ENCODE data around the gene ZNF274. TPM values are rescaled to one million over a fixed set of nuclear protein-coding genes. Genes with fewer than 3 reads are reported as not detected.
"Not testable (repeated sequence)": the region's sequence is repeated elsewhere in the genome, so short reads cannot be mapped to it uniquely, and the experiment has no call there.

Gene ZNF274
- 10 to 100 TPM; 15.6 to 31.6 TPM for total RNA-seq

- peak; percentile 95 for ATAC-seq
- no peaks in the 10 kb centered on the region for H3K27me3 ChIP-seq
- peaks cover 0 to 69% (median 2%) of the 10 kb centered on the region in 3 donors for H3K9me3 ChIP-seq
- peak within 1 kb of the TSS; percentile 49 to 93 for H3K4me3 ChIP-seq
- 1 to 2% methylated on average over 11 to 77 of the region's 80 CpGs for WGBS, 2 donors
- DNase-seq = peak; percentile 93 to 94 (median 93)
- intact Hi-C loops (cut with DNase I) = no loop called here
- H3K27ac ChIP-seq = peak within 1 kb of the TSS; percentile 80 to 99 (median 95)
- peaks cover 9 to 18% of the 10 kb centered on the region in 2 donors for H3K36me3 ChIP-seq (replicated peaks in 1 of 2; ENCODE audit: insufficient read depth in 1 of 2, low read depth in 2 of 2)
- peaks cover 19% of the 10 kb centered on the region for H3K4me1 ChIP-seq
- TF ChIP-seq POLR2A (IDR thresholded peaks at IDR 0.05) (peak; percentile 82 to 85 (median 84)), CTCF (IDR thresholded peaks at IDR 0.05) (no peak)
Measured at GRCh38 chr19:58182989-58183816, at the start of gene ZNF274. ZNF274 (plus strand) TSS chr19:58183061; CDS start chr19:58183966, 905 bp downstream.

- no peak overlapping the region for H3K27ac ChIP-seq
- no peaks in the 10 kb centered on the region for H3K4me1 ChIP-seq
- H3K36me3 ChIP-seq (replicated peaks in 1 of 2; ENCODE audit: insufficient read depth in 1 of 2, low read depth in 2 of 2) = peaks cover 11 to 30% of the 10 kb centered on the region in 2 donors
- peaks cover 0 to 82% (median 0%) of the 10 kb centered on the region in 3 donors for H3K9me3 ChIP-seq
- intact Hi-C loops (cut with DNase I) = no loop called here
- H3K27me3 ChIP-seq = no peaks in the 10 kb centered on the region
- no peak for ATAC-seq
- TF ChIP-seq CTCF (IDR thresholded peaks at IDR 0.05) (no peak), POLR2A (IDR thresholded peaks at IDR 0.05) (no peak)
- H3K4me3 ChIP-seq = no peak overlapping the region
- no peak for DNase-seq
- WGBS, 2 donors = 100% methylated on average over 1 of the region's 1 CpG
Measured at GRCh38 chr19:58134244-58134643, 48.6 kb upstream of the ZNF274 start.

- WGBS, 2 donors = 91 to 97% methylated on average over 3 of the region's 3 CpGs
- TF ChIP-seq POLR2A (IDR thresholded peaks at IDR 0.05) (no peak), CTCF (IDR thresholded peaks at IDR 0.05) (no peak)
- no peaks in the 10 kb centered on the region for H3K27me3 ChIP-seq
- intact Hi-C loops (cut with DNase I) = no loop called here
- ATAC-seq = no peak
- H3K27ac ChIP-seq = no peak overlapping the region
- peaks cover 4% of the 10 kb centered on the region for H3K4me1 ChIP-seq
- peaks cover 0 to 36% (median 5%) of the 10 kb centered on the region in 3 donors for H3K9me3 ChIP-seq
- no peak overlapping the region for H3K4me3 ChIP-seq
- no peak for DNase-seq
- H3K36me3 ChIP-seq (replicated peaks in 1 of 2; ENCODE audit: insufficient read depth in 1 of 2, low read depth in 2 of 2) = peaks cover 8 to 20% of the 10 kb centered on the region in 2 donors
Measured at GRCh38 chr19:58145849-58146248, 37.0 kb upstream of the ZNF274 start.

GRCh38 chr19:58147475-58147874 is 35.4 kb upstream of the ZNF274 start:
- DNase-seq; intact Hi-C loops (cut with DNase I); ATAC-seq; H3K4me1 ChIP-seq; H3K27ac ChIP-seq; H3K36me3 ChIP-seq (replicated peaks in 1 of 2; ENCODE audit: insufficient read depth in 1 of 2, low read depth in 2 of 2); H3K4me3 ChIP-seq; H3K27me3 ChIP-seq: not testable (repeated sequence)
- WGBS, 2 donors = 89 to 100% methylated on average over 1 to 7 of the region's 28 CpGs
- H3K9me3 ChIP-seq = peaks cover 0 to 28% (median 0%) of the 10 kb centered on the region in 3 donors

- peak; percentile 75 for ATAC-seq
- no peaks in the 10 kb centered on the region for H3K36me3 ChIP-seq (replicated peaks in 1 of 2; ENCODE audit: insufficient read depth in 1 of 2, low read depth in 2 of 2)
- H3K27me3 ChIP-seq = no peaks in the 10 kb centered on the region
- H3K4me1 ChIP-seq = peaks cover 34% of the 10 kb centered on the region
- peak within 1 kb of the TSS; percentile 53 to 83 for H3K4me3 ChIP-seq
- TF ChIP-seq CTCF (IDR thresholded peaks at IDR 0.05) (peak in 3 of 7 experiments; percentile 4 to 27 (median 18)), POLR2A (IDR thresholded peaks at IDR 0.05) (peak in 2 of 3 donors; percentile 58 to 69)
- DNase-seq = peak; percentile 82 to 91 (median 88)
- WGBS, 2 donors = 0 to 2% methylated on average over 13 to 61 of the region's 62 CpGs
- H3K27ac ChIP-seq = peak within 1 kb of the TSS in 3 of 4 donors; percentile 68 to 79 (median 71)
- peaks cover 0 to 15% (median 0%) of the 10 kb centered on the region in 3 donors for H3K9me3 ChIP-seq
- intact Hi-C loops (cut with DNase I) = no loop called here
Measured at GRCh38 chr19:58150328-58150921, 32.4 kb upstream of the ZNF274 start, which contains the start of gene ZNF329. ZNF329 (minus strand) TSS chr19:58150789; CDS start chr19:58129503, 21,286 bp downstream.

Measured in body of pancreas (tissue), 4 donors.